ENCODE results near the gene EMSY. TPM values are rescaled to one million over a fixed set of nuclear protein-coding genes. Genes with fewer than 3 reads are reported as not detected.

EMSY gene
- total and polyA plus RNA-seq, 2 donors (not counting 1 experiment from before 2014, with no cell fraction given) = 27.4 to 59.7 TPM

DNA sequence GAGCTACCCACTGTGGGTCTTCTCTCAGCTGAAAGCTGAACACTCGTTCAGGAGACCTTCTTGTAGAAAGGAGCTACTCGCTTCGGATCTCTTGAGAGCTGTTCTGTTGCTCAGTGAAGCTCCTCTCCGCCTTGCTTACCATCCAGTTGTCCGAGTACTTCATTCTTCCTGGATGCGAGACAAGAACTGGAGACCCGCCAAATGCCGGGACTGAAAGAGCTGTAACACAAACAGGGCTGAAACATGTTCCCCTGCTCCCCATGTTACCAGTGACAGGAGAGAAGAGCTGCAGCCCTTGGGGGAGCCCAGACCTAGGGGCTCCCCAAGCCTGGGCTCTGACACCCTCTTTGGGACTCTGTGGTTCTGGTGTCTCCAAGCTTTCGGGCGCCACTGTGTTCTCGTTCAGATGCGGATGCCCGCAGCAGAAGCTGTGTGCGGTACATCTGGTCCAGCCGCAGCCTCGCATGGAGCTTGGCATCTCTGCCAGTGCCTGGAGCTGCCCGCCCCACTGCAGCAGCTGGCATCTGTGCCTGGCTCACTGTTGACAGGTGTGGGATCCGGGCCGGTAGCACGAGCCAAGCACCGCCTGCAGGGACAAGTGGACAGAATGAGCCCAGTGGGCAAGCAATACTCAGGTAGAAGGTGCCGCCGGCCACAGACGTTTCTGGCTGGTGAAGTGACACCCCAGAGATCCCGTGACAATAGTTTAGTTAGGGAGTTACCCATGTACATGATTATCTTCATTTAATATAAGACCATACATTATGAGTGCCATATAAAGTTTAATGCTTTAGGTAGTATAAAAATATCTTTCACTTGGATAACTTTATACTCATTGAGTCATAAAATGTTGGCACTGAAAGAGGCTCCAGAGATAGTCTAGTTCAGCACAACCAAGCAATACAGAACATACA lies 49.1 kb downstream of the EMSY start:
- Histone ChIP-seq H4K20me1 (ENCODE audit: control insufficient read depth, insufficient read depth, low read length, poor library complexity, severe bottlenecking) (peaks cover 10% of the 10 kb centered on the region), H3K36me3 (replicated peaks in 1 of 2; ENCODE audit: control extremely low read depth in 1 of 2, control insufficient read depth in 1 of 2, extremely low read depth in 1 of 2, insufficient read depth in 2 of 2, low read length in 1 of 2) (peaks cover 2 to 23% of the 10 kb centered on the region in 2 experiments), H3K4me2 (replicated peaks; ENCODE audit: low read depth, low read length, poor library complexity, severe bottlenecking) (no peak overlapping the region), H3K4me1 (ENCODE audit: control insufficient read depth in 2 of 2, insufficient read depth in 2 of 2, low read length in 2 of 2) (peaks cover 0 to 5% of the 10 kb centered on the region in 2 donors), H3K4me3 (ENCODE audit: control extremely low read depth in 1 of 5, extremely low read depth in 1 of 5, insufficient read depth in 1 of 5, low read depth in 2 of 5, low read length in 4 of 5) (no peak overlapping the region), H2AFZ (ENCODE audit: insufficient read depth, low read depth, low read length, poor library complexity, severe bottlenecking) (no peak overlapping the region), H3K27ac (ENCODE audit: low read length in 2 of 2) (no peak overlapping the region), H3K9me3 (ENCODE audit: control extremely low read depth in 1 of 3, control insufficient read depth in 2 of 3, insufficient read depth in 1 of 3, low read length in 2 of 3) (no peaks in the 10 kb centered on the region), H3K79me2 (ENCODE audit: control insufficient read depth, insufficient read depth, low read length) (no peaks in the 10 kb centered on the region), H3K9ac (ENCODE audit: low read length) (no peak overlapping the region), H3K27me3 (replicated peaks in 1 of 4; ENCODE audit: control extremely low read depth in 1 of 4, control insufficient read depth in 3 of 4, insufficient read depth in 4 of 4, low read length in 3 of 4) (no peaks in the 10 kb centered on the region)
- CTCF ChIA-PET = no interaction called here
- Mint-ChIP-seq H3K27me3 (no peaks in the 10 kb centered on the region), H3K9me3 (ENCODE audit: insufficient read depth) (no peaks in the 10 kb centered on the region), H3K27ac (no peak overlapping the region), H3K4me1 (peaks cover 6% of the 10 kb centered on the region), H3K4me3 (no peak overlapping the region)
- WGBS (ENCODE audit: insufficient coverage) = 98% methylated on average over 21 of the region's 25 CpGs
- POLR2A ChIA-PET = no interaction called here
- DNase-seq (no peak), ATAC-seq (ENCODE audit: low read depth) (no peak)
- intact Hi-C loops (cut with micrococcal nuclease) = no loop called here
- TF ChIP-seq CTCF (IDR thresholded peaks at IDR 0.05) (no peak), EZH2 (IDR thresholded peaks at IDR 0.05; ENCODE audit: borderline replicate concordance, insufficient read depth, low read depth, low read length, poor library complexity, severe bottlenecking) (no peak)

GRCh38 chr11:76495019-76495418 lies 50.2 kb downstream of the EMSY start:
- ChIA-PET POLR2A (no interaction called here), CTCF (no interaction called here)
- Histone ChIP-seq H3K27ac (ENCODE audit: low read length in 2 of 2) (no peak overlapping the region), H3K4me1 (ENCODE audit: control insufficient read depth in 2 of 2, insufficient read depth in 2 of 2, low read length in 2 of 2) (no peaks in the 10 kb centered on the region), H3K4me2 (replicated peaks; ENCODE audit: low read depth, low read length, poor library complexity, severe bottlenecking) (no peak overlapping the region), H3K9ac (ENCODE audit: low read length) (no peak overlapping the region), H4K20me1 (ENCODE audit: control insufficient read depth, insufficient read depth, low read length, poor library complexity, severe bottlenecking) (peaks cover 10% of the 10 kb centered on the region), H2AFZ (ENCODE audit: insufficient read depth, low read depth, low read length, poor library complexity, severe bottlenecking) (no peak overlapping the region), H3K4me3 (ENCODE audit: control extremely low read depth in 1 of 5, extremely low read depth in 1 of 5, insufficient read depth in 1 of 5, low read depth in 2 of 5, low read length in 4 of 5) (no peak overlapping the region), H3K9me3 (ENCODE audit: control extremely low read depth in 1 of 3, control insufficient read depth in 2 of 3, insufficient read depth in 1 of 3, low read length in 2 of 3) (no peaks in the 10 kb centered on the region), H3K36me3 (replicated peaks in 1 of 2; ENCODE audit: control extremely low read depth in 1 of 2, control insufficient read depth in 1 of 2, extremely low read depth in 1 of 2, insufficient read depth in 2 of 2, low read length in 1 of 2) (peaks cover 2 to 28% of the 10 kb centered on the region in 2 experiments), H3K27me3 (replicated peaks in 1 of 4; ENCODE audit: control extremely low read depth in 1 of 4, control insufficient read depth in 3 of 4, insufficient read depth in 4 of 4, low read length in 3 of 4) (no peaks in the 10 kb centered on the region), H3K79me2 (ENCODE audit: control insufficient read depth, insufficient read depth, low read length) (no peaks in the 10 kb centered on the region)
- no peaks in the 10 kb centered on the region for H3K4me1 Mint-ChIP-seq
- no peaks in the 10 kb centered on the region for H3K27me3 Mint-ChIP-seq
- no peak for TF ChIP-seq EZH2 (IDR thresholded peaks at IDR 0.05; ENCODE audit: borderline replicate concordance, insufficient read depth, low read depth, low read length, poor library complexity, severe bottlenecking)
- TF ChIP-seq CTCF (IDR thresholded peaks at IDR 0.05) = no peak
- 100% methylated on average over 1 of the region's 3 CpGs for WGBS (ENCODE audit: insufficient coverage)
- no peak for ATAC-seq (ENCODE audit: low read depth)
- no peaks in the 10 kb centered on the region for H3K9me3 Mint-ChIP-seq (ENCODE audit: insufficient read depth)
- H3K27ac Mint-ChIP-seq = no peak overlapping the region
- intact Hi-C loops (cut with micrococcal nuclease) = no loop called here
- DNase-seq = no peak
- H3K4me3 Mint-ChIP-seq = no peak overlapping the region
